C4-2B (cell line): ENCODE results near the gene IFT172.

Experiments used
- CTCF ChIP-seq: fragments of 450-650 bp; conservative IDR thresholded peaks from 2 replicates; pipeline ENCODE4 v1.5.1; 2017; ENCODE audit warnings: mild to moderate bottlenecking
- ZFX ChIP-seq: fragments of 450-650 bp; IDR thresholded peaks from 2 replicates; pipeline ENCODE4 v1.6.1; 2017

GRCh38 chr2:27446057-27446456 lies 43.5 kb downstream of the IFT172 start:
- TF ChIP-seq CTCF (no peak), ZFX (no peak)
